Fibroblast of mammary gland (primary cell): ENCODE results near the gene GPR35.

Experiments used
- DNase-seq: peaks from one replicate; pipeline ENCODE4 v3.0.0-alpha.2; 2010; ENCODE audit warnings: low read depth
- H3K4me3 ChIP-seq: 2 replicates; pipeline ENCODE4 v1.5.1; 2011; ENCODE audit warnings: low read depth, mild to moderate bottlenecking, low read length, moderate library complexity; ENCODE audit not compliant: control insufficient read depth
- TF ChIP-seq, protein P1 (sequence below): conservative IDR thresholded peaks from 2 replicates; pipeline ENCODE4 v1.5.1; 2011; ENCODE audit warnings: low read depth, low read length, inconsistent platforms; ENCODE audit not compliant: control insufficient read depth, insufficient read depth

Gene GPR35

DNA sequence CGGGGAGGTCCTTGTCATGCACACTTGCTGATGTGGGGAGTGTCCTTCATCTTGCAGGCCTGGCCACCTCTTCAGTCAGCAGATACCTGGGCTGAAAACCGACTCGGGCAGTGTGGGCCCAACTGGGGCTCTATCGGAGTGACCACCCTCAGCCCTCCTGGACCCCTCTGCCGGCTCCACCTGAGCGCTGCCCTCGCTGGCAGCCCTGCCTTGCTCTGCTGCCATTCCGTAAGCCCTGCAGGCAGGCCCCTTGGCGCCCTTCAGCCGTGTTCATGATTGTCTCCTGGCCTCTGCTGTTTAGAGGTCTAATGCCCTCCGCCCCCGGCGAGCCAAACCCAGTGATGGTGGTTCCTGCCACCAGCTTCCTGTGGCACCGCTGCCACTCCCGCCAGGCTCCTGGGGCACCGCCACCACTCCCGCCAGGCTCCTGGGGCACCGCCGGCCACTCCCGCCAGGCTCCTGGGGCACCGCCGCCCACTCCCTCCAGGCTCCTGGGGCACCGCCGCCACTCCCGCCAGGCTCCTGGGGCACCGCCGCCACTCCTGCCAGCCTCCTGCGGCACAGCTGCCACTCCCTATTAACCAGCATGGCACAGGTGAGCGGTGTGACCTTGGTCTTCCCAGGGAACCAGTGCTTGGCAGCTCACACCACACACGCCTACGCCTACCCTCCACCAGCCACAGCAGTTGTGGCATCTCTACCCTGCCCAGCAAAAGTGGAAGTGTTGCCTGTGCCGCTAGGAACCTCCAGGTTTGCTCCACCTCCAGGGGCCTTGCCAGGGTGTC, 22.8 kb upstream of the GPR35 start:
- H3K4me3 ChIP-seq: no peak overlapping the region
- no peak for DNase-seq
- TF ChIP-seq, protein P1, sequence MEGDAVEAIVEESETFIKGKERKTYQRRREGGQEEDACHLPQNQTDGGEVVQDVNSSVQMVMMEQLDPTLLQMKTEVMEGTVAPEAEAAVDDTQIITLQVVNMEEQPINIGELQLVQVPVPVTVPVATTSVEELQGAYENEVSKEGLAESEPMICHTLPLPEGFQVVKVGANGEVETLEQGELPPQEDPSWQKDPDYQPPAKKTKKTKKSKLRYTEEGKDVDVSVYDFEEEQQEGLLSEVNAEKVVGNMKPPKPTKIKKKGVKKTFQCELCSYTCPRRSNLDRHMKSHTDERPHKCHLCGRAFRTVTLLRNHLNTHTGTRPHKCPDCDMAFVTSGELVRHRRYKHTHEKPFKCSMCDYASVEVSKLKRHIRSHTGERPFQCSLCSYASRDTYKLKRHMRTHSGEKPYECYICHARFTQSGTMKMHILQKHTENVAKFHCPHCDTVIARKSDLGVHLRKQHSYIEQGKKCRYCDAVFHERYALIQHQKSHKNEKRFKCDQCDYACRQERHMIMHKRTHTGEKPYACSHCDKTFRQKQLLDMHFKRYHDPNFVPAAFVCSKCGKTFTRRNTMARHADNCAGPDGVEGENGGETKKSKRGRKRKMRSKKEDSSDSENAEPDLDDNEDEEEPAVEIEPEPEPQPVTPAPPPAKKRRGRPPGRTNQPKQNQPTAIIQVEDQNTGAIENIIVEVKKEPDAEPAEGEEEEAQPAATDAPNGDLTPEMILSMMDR: no peak

DNA sequence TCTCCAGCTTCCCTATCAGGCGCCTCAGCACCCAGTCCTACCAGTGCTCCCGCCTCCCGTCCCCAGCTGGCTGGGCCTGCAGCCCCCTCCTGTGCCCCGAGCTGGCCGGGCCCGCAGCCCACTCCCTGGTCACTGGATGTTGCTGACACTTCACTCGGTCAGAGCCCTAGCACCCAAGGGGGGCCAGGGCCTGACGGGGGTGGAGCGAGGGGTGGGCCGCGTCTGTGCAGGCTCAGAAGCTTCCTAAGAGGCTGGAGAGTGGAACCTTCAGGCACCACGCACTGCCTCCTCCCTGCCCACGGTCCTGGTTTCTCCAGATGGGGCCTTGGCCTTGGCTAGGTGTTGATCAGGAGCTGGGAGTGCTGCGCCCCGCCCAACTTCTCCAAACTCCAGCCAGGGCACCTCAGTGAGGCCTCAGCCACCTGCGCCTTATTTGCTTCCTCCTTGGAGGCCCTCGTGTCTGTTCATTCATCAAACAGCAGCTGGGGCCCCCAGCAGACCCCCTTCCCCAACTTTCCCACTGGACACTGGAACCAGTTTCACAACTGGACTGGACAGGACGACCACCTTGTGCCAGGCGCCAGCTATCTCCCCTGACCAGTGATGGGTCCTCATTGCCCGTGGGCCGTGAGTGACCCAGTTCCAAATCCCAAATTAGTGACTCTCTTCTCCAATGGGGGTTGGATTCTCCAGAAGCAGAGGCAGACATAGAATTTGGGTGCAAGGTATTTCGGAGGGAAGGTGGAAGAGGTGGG, 22.0 kb upstream of the GPR35 start:
- no peak overlapping the region for H3K4me3 ChIP-seq
- TF ChIP-seq, protein P1: no peak
- no peak for DNase-seq

DNA sequence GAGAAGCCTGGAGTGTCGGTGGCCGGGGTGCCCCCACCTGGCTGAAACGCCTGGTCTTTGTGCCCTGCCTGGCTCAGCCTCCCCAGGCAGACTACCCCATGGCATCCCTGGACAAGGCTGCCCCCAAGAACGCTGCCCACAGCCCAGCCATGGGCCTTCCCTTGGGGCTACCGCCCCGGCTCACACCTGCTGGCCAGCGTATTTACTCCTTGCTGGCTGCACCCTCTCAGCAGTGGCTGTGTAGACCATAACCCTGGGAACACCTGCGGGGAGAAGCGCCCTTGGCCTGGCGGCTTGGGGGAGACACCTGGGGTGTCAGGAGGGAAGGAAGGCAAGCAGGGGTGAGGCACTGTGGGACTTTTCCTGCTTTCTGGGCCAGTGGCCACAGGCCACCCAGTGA, 21.4 kb upstream of the GPR35 start:
- H3K4me3 ChIP-seq: no peak overlapping the region
- TF ChIP-seq, protein P1: no peak

DNA sequence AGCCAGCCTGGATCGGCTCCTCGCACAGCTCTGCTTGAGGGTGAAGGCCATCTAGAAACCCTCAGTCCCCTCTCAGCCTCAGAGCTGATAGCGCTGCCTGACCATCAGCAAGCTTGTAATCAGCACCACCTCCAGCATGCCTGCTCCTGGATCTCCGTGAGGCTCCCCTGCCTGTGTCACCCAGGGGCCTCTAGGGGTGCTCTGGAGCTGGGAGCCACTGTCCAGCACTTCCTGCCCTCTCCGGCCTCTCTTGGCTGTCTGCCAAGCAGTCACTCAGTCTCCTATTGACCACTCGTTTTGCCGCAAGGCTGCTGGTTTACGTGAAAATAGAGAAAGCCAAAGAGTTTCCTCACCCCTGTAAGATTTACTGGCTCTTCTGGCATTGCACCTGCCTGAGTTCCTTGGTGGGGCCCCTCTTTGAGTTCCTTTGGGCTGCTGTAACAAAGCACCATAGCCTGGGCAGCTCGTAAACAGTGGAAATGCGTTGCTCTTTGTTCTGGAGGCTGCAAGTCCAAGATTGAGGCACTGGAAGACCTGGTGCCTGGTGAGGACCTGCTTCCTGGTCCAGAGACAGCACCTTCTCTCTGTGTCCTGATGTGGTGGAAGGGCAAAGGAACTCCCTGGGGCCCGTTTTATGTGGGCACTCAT, 20.9 kb upstream of the GPR35 start:
- H3K4me3 ChIP-seq: no peak overlapping the region
- DNase-seq: peak; percentile 61
- TF ChIP-seq, protein P1: peak; percentile 55

More for the DNA sequence above, 21.4 kb upstream of the GPR35 start:
- DNase-seq: no peak

DNA sequence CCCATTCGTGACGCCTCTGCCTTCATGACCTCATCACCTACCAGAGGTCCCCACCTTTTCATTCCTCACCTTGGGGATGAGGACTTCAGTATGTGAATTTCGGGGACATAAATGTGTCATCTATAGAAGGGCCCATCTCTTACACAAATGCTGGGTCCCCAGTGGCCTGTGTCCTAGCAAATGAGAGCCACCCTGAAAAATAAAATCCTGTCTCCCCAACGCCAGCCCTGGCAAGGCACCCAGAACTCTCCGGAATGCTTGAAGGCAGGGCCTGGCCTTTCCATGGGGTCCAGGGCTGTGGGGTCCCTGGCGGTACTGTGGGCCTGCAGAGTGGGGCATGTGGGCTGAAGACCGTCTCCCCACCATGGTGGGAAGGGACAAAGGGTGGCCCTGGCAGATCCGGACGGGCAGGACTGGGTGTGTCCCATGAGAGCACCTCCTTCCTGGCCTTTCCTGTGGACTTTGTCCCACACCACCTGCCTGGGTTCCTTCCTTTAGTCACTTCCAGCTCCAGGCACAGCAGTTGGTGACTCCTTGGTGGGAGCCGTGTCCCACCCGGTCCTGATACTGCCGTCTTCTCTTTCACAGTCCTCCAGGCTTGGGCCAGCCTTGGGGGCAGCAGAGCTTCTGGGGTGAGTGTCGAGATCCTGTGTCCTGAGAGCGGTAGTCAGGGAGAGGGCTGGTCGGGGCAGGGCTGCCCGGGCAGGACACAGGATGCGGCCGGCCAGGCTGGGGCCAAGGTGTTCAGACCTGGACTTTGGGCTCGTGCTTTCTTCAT, 20.2 kb upstream of the GPR35 start:
- TF ChIP-seq, protein P1: no peak
- DNase-seq: no peak
- no peak overlapping the region for H3K4me3 ChIP-seq
